ENCODE measurements around the gene PLIN4. TPM values are rescaled to one million over a fixed set of nuclear protein-coding genes. Genes with fewer than 3 reads are reported as not detected.

The PLIN4 gene
- total and polyA plus RNA-seq, 12 donors = 0.09 to 25.4 (median 2.5) TPM

- Histone ChIP-seq H3K9me3 (replicated peaks in 1 of 3) (no peaks in the 10 kb centered on the region), H3K27ac (no peak overlapping the region), H3K4me3 (no peak overlapping the region), H3K36me3 (replicated peaks in 1 of 2) (peaks cover 0 to 84% of the 10 kb centered on the region in 2 donors), H3K4me1 (replicated peaks in 1 of 2) (no peaks in the 10 kb centered on the region), H3K27me3 (no peaks in the 10 kb centered on the region)
- intact Hi-C loops (cut with DNase I) = no loop called here
- DNase-seq = no peak
- 89 to 97% (median 89%) methylated on average over 5 to 18 of the region's 18 CpGs for WGBS, 4 donors
- no peak for TF ChIP-seq POLR2A (IDR thresholded peaks at IDR 0.05)
Measured at GRCh38 chr19:4496304-4496703, 22.0 kb downstream of the PLIN4 start.

- Histone ChIP-seq H3K4me3 (no peak overlapping the region), H3K9me3 (replicated peaks in 1 of 3) (no peaks in the 10 kb centered on the region), H3K27me3 (no peaks in the 10 kb centered on the region), H3K4me1 (replicated peaks in 1 of 2) (no peaks in the 10 kb centered on the region), H3K36me3 (replicated peaks in 1 of 2) (peaks cover 0 to 82% of the 10 kb centered on the region in 2 donors), H3K27ac (no peak overlapping the region)
- WGBS, 4 donors = 88 to 95% (median 92%) methylated on average over 6 to 12 of the region's 12 CpGs
- intact Hi-C loops (cut with DNase I) = no loop called here
- no peak for DNase-seq
- no peak for TF ChIP-seq POLR2A (IDR thresholded peaks at IDR 0.05)
- no peak for TF ChIP-seq CTCF (IDR thresholded peaks at IDR 0.05)
Measured at GRCh38 chr19:4495471-4495870, 22.8 kb downstream of the PLIN4 start.

GRCh38 chr19:4494691-4495064 is 23.6 kb downstream of the PLIN4 start:
- Histone ChIP-seq H3K9me3 (replicated peaks in 1 of 3) (no peaks in the 10 kb centered on the region), H3K27ac (no peak overlapping the region), H3K27me3 (no peaks in the 10 kb centered on the region), H3K4me3 (no peak overlapping the region), H3K4me1 (replicated peaks in 1 of 2) (no peaks in the 10 kb centered on the region), H3K36me3 (replicated peaks in 1 of 2) (peaks cover 0 to 82% of the 10 kb centered on the region in 2 donors)
- DNase-seq = no peak
- intact Hi-C loops (cut with DNase I) = no loop called here
- TF ChIP-seq CTCF (IDR thresholded peaks at IDR 0.05) = no peak
- no peak for TF ChIP-seq POLR2A (IDR thresholded peaks at IDR 0.05)
- 96 to 99% (median 97%) methylated on average over 7 to 8 of the region's 8 CpGs for WGBS, 4 donors

- intact Hi-C loops (cut with DNase I) = no loop called here
- peaks cover 0 to 82% of the 10 kb centered on the region in 2 donors for H3K36me3 ChIP-seq (replicated peaks in 1 of 2)
Measured at GRCh38 chr19:4493929-4494690, 24.2 kb downstream of the PLIN4 start.

More at GRCh38 chr19:4493929-4494690, 24.2 kb downstream of the PLIN4 start:
- WGBS, 4 donors = 94 to 96% (median 94%) methylated on average over 46 to 61 of the region's 61 CpGs
- Histone ChIP-seq H3K27me3 (no peaks in the 10 kb centered on the region), H3K4me1 (replicated peaks in 1 of 2) (no peaks in the 10 kb centered on the region), H3K4me3 (no peak overlapping the region), H3K9me3 (replicated peaks in 1 of 3) (no peaks in the 10 kb centered on the region), H3K27ac (no peak overlapping the region)
- TF ChIP-seq POLR2A (IDR thresholded peaks at IDR 0.05) (no peak), CTCF (IDR thresholded peaks at IDR 0.05) (no peak)
- no peak for DNase-seq
